NCI-H2107 treated with DMSO at 0.1 percent for 48 hours (cell line): ENCODE measurements around the gene PDLIM7.

Experiments
- DNase-seq: peaks from one replicate; lab custom pipeline; 2025; ENCODE audit not compliant: unreplicated experiment; lab: John Stamatoyannopoulos, UW

The PDLIM7 gene

GRCh38 chr5:177524941-177525655 is 27.7 kb upstream of the PDLIM7 start:
- no peak for DNase-seq

GRCh38 chr5:177524539-177524900 is 27.1 kb upstream of the PDLIM7 start:
- DNase-seq: no peak

- DNase-seq: no peak
Measured at GRCh38 chr5:177523711-177524538, 26.5 kb upstream of the PDLIM7 start.

GRCh38 chr5:177520916-177521513 is 23.6 kb upstream of the PDLIM7 start:
- no peak for DNase-seq

- DNase-seq: no peak
Measured at GRCh38 chr5:177520271-177520670, 22.9 kb upstream of the PDLIM7 start.

- no peak for DNase-seq
Measured at GRCh38 chr5:177519463-177520235, 22.2 kb upstream of the PDLIM7 start.

- DNase-seq: peak; percentile 88
Measured at GRCh38 chr5:177516601-177517568, 19.5 kb upstream of the PDLIM7 start, which contains the start of gene DDX41. DDX41 (minus strand) TSS chr5:177516961; CDS start chr5:177516945, 16 bp downstream.

GRCh38 chr5:177515580-177515979 is 18.2 kb upstream of the PDLIM7 start:
- DNase-seq: no peak

- no peak for DNase-seq
Measured at GRCh38 chr5:177514541-177514940, 17.1 kb upstream of the PDLIM7 start.

- DNase-seq: no peak
Measured at GRCh38 chr5:177513500-177513899, 16.1 kb upstream of the PDLIM7 start.

GRCh38 chr5:177512736-177513380 is 15.5 kb upstream of the PDLIM7 start:
- DNase-seq: no peak

GRCh38 chr5:177511796-177512675 is 14.6 kb upstream of the PDLIM7 start:
- DNase-seq: no peak

GRCh38 chr5:177511181-177511580 is 13.8 kb upstream of the PDLIM7 start:
- no peak for DNase-seq

GRCh38 chr5:177510567-177511053 is 13.2 kb upstream of the PDLIM7 start:
- DNase-seq: no peak

GRCh38 chr5:177509991-177510566 is 12.7 kb upstream of the PDLIM7 start:
- DNase-seq: no peak

GRCh38 chr5:177509381-177509951 is 12.1 kb upstream of the PDLIM7 start, which contains the start of gene DOK3:
DOK3 (minus strand) TSS chr5:177509826; CDS start chr5:177509540, 286 bp downstream.
- DNase-seq: no peak

- DNase-seq: no peak
Measured at GRCh38 chr5:177508837-177509236, 11.4 kb upstream of the PDLIM7 start.

- no peak for DNase-seq
Measured at GRCh38 chr5:177508221-177508611, 10.8 kb upstream of the PDLIM7 start.
